Measurements from ENCODE around the gene MARCHF4.

MARCHF4 gene

GRCh38 chr2:216352653-216353270 lies 19.5 kb downstream of the MARCHF4 start:
- Histone ChIP-seq H3K27me3 (no peaks in the 10 kb centered on the region), H3K27ac (peak overlapping the region; percentile 58), H3K36me3 (no peaks in the 10 kb centered on the region), H3K9me3 (no peaks in the 10 kb centered on the region), H3K4me2 (peak overlapping the region; percentile 73), H3K4me1 (peaks cover 31% of the 10 kb centered on the region), H4K20me1 (no peaks in the 10 kb centered on the region), H3K4me3 (no peak overlapping the region), H3K9ac (0 out of 2 replicates have a peak overlapping the region, but pooled peaks have one; percentile 2)
- no peak for TF ChIP-seq Cebpa-rat (IDR thresholded peaks at IDR 0.05)

- no peaks in the 10 kb centered on the region for H4K20me1 ChIP-seq
- H3K4me3 ChIP-seq = no peak overlapping the region
- no peak overlapping the region for H3K27ac ChIP-seq
- no peak for TF ChIP-seq Cebpa-rat (IDR thresholded peaks at IDR 0.05)
- no peak overlapping the region for H3K4me2 ChIP-seq
- H3K27me3 ChIP-seq = no peaks in the 10 kb centered on the region
- H3K4me1 ChIP-seq = peaks cover 42% of the 10 kb centered on the region
- no peaks in the 10 kb centered on the region for H3K9me3 ChIP-seq
- no peak overlapping the region for H3K9ac ChIP-seq
- H3K36me3 ChIP-seq = no peaks in the 10 kb centered on the region
These were observed 20.9 kb downstream of the MARCHF4 start for GRCh38 chr2:216351172-216351925.

- no peak for TF ChIP-seq Cebpa-rat (IDR thresholded peaks at IDR 0.05)
- H3K4me3 ChIP-seq = no peak overlapping the region
- H3K27me3 ChIP-seq = no peaks in the 10 kb centered on the region
- H3K27ac ChIP-seq = no peak overlapping the region
- H3K36me3 ChIP-seq = no peaks in the 10 kb centered on the region
- no peaks in the 10 kb centered on the region for H4K20me1 ChIP-seq
- no peak overlapping the region for H3K9ac ChIP-seq
- H3K4me1 ChIP-seq = peaks cover 42% of the 10 kb centered on the region
- no peaks in the 10 kb centered on the region for H3K9me3 ChIP-seq
- no peak overlapping the region for H3K4me2 ChIP-seq
These were observed 22.0 kb downstream of the MARCHF4 start for GRCh38 chr2:216350214-216350791.

- no peak for TF ChIP-seq Cebpa-rat (IDR thresholded peaks at IDR 0.05)
- Histone ChIP-seq H3K4me2 (no peak overlapping the region), H4K20me1 (no peaks in the 10 kb centered on the region), H3K4me1 (peaks cover 39% of the 10 kb centered on the region), H3K9ac (no peak overlapping the region), H3K4me3 (no peak overlapping the region), H3K27ac (no peak overlapping the region), H3K27me3 (no peaks in the 10 kb centered on the region), H3K9me3 (no peaks in the 10 kb centered on the region), H3K36me3 (no peaks in the 10 kb centered on the region)
These were observed 22.9 kb downstream of the MARCHF4 start for GRCh38 chr2:216349366-216349765.

- Histone ChIP-seq H3K4me3 (no peak overlapping the region), H4K20me1 (no peaks in the 10 kb centered on the region), H3K36me3 (no peaks in the 10 kb centered on the region), H3K9me3 (no peaks in the 10 kb centered on the region), H3K4me1 (peaks cover 34% of the 10 kb centered on the region), H3K27me3 (no peaks in the 10 kb centered on the region), H3K27ac (no peak overlapping the region), H3K4me2 (no peak overlapping the region), H3K9ac (no peak overlapping the region)
- no peak for TF ChIP-seq Cebpa-rat (IDR thresholded peaks at IDR 0.05)
These were observed 23.5 kb downstream of the MARCHF4 start for GRCh38 chr2:216348756-216349308.

- no peaks in the 10 kb centered on the region for H3K36me3 ChIP-seq
- H3K27ac ChIP-seq = no peak overlapping the region
- no peak overlapping the region for H3K9ac ChIP-seq
- peak overlapping the region; percentile 39; the same call in 1 of the 2 replicates for H3K4me2 ChIP-seq
- H3K27me3 ChIP-seq = no peaks in the 10 kb centered on the region
- H4K20me1 ChIP-seq = no peaks in the 10 kb centered on the region
- no peak overlapping the region for H3K4me3 ChIP-seq
- H3K9me3 ChIP-seq = no peaks in the 10 kb centered on the region
- TF ChIP-seq Cebpa-rat (IDR thresholded peaks at IDR 0.05) = no peak
- H3K4me1 ChIP-seq = peaks cover 13% of the 10 kb centered on the region
These were observed 25.5 kb downstream of the MARCHF4 start for GRCh38 chr2:216346781-216347180.

- Histone ChIP-seq H3K36me3 (no peaks in the 10 kb centered on the region), H3K27me3 (no peaks in the 10 kb centered on the region), H3K4me1 (peaks cover 18% of the 10 kb centered on the region), H3K9me3 (no peaks in the 10 kb centered on the region), H4K20me1 (no peaks in the 10 kb centered on the region), H3K4me3 (no peak overlapping the region), H3K27ac (no peak overlapping the region), H3K4me2 (no peak overlapping the region), H3K9ac (no peak overlapping the region)
- no peak for TF ChIP-seq Cebpa-rat (IDR thresholded peaks at IDR 0.05)
These were observed 26.4 kb downstream of the MARCHF4 start for GRCh38 chr2:216345846-216346245.

GRCh38 chr2:216344950-216345300 lies 27.4 kb downstream of the MARCHF4 start:
- no peaks in the 10 kb centered on the region for H3K36me3 ChIP-seq
- H3K4me2 ChIP-seq = no peak overlapping the region
- H3K27ac ChIP-seq = no peak overlapping the region
- H3K9ac ChIP-seq = no peak overlapping the region
- H4K20me1 ChIP-seq = no peaks in the 10 kb centered on the region
- no peak for TF ChIP-seq Cebpa-rat (IDR thresholded peaks at IDR 0.05)
- no peaks in the 10 kb centered on the region for H3K9me3 ChIP-seq
- H3K4me3 ChIP-seq = no peak overlapping the region
- H3K4me1 ChIP-seq = peaks cover 21% of the 10 kb centered on the region
- no peaks in the 10 kb centered on the region for H3K27me3 ChIP-seq

- H4K20me1 ChIP-seq = no peaks in the 10 kb centered on the region
- no peaks in the 10 kb centered on the region for H3K36me3 ChIP-seq
- H3K4me2 ChIP-seq = no peak overlapping the region
- H3K27me3 ChIP-seq = no peaks in the 10 kb centered on the region
- no peak overlapping the region for H3K4me3 ChIP-seq
- H3K27ac ChIP-seq = no peak overlapping the region
- peaks cover 21% of the 10 kb centered on the region for H3K4me1 ChIP-seq
- no peak overlapping the region for H3K9ac ChIP-seq
- TF ChIP-seq Cebpa-rat (IDR thresholded peaks at IDR 0.05) = no peak
- no peaks in the 10 kb centered on the region for H3K9me3 ChIP-seq
These were observed 27.9 kb downstream of the MARCHF4 start for GRCh38 chr2:216344206-216344949.
